NOMO-1 treated with dmso at 0.1 percent for 144 hours (cell line): Measurements from ENCODE around the gene SSBP1.
"Not testable (repeated sequence)": the region's sequence is repeated elsewhere in the genome, so short reads cannot be mapped to it uniquely, and the experiment has no call there.

Experiments used
- DNase-seq: peaks from one replicate; lab custom pipeline; 2025; ENCODE audit not compliant: unreplicated experiment; lab: John Stamatoyannopoulos, UW

The SSBP1 gene

DNA sequence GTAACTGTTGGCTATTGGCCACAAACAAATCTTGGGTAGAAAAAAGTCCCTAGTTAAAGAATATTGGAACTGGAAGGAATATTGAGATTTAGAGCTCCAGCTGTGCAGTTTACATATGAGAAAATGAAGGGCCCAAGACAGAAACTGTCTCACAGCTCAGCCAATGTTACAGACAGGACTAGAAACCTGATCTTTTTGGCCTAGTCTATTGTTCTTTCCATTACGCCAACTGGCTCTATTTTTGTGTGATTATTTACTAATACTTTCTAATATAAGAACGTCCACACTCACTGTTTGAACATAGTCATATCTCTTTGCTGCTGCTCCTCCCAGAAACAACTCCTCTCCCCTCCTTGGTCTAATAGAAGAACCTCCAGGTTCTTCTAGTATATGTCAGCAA, 28.8 kb upstream of the SSBP1 start:
- no peak for DNase-seq

GRCh38 chr7:141709749-141710148, 28.4 kb upstream of the SSBP1 start:
- no peak for DNase-seq

DNA sequence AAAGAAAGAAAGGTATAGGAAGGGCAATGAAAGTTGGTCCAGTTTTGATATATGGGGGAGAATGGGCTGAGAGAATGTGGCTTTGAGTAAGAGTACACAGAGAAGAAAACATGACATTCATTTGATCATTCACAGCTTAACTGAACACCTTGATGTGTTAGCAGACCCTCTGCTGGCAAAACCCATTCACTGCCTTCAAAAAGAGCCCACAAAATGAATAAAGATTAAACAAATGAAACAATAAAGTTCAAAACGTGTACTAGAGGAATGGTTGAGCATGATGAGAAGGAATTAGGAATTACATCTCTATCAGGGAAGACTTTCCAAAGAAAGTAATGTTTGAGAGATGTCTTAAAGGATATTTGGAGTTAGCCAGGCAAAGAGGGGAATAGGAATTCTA, 27.9 kb upstream of the SSBP1 start:
- DNase-seq: no peak

DNA sequence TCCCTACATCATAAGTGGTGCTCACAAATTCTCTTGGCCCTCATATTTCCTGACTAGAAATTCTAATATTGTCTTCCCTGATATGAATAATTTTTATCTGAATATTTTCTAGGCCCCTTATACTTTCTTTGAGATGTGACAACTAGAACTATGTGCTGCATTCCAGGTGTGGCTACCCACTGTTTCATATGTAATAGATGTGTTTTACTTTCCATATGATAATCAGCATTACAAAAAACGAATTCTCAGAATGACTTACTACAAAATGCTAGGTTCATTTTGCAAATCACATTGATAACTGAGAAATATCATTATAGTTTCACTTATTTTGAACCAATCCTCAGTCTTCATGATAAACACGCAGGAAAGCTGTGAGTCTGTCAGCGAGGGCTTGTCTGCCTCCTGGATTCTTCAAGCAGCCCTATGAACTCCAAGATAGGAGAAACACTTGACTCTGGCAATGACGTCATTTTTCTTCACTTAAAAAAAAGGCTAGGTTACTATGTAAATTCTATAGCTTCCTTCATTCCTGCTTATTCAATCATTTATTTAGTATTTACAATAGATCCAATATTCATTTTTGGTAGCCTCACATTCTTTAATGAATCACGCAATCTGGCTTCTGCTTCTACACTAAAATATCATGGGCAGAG, 25.4 kb upstream of the SSBP1 start:
- DNase-seq: no peak

DNA sequence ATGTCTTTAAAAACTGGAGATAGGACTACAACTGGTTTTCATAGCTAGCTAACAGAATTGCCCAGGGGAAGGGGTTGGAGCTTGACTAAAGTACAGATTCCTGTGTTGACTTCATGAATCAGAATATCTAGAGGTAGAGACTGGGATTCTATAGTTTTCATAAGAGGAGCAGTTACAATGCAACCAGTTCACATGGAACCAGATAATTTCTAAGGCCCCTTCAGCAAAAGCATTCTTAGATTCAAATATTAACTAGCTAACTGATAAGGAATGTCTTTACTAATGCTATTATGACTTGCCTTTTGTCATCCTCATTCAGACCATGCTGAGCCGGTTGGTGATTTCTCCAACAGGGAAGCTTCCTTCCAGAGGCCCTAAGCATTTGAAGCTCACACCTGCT, 24.3 kb upstream of the SSBP1 start:
- DNase-seq: no peak

DNA sequence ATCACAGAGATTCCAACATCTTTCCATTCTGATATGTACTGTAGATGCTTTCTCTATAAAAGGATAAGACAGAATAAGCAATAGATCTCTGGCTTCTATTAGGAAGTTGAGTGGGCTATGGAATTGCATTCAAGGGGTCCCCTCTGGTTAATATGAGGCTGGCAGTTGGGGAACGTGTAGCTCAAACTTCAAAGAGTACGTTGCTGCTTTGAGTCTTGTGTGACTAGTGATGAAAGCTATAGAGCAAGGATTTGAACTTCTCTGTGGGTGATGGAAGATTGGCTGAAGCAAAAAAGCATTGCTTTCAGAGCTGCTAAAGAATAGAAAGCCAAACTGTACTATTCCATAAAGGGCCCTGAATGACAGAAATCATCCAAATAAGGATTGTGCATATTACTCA, 23.6 kb upstream of the SSBP1 start:
- DNase-seq: no peak

DNA sequence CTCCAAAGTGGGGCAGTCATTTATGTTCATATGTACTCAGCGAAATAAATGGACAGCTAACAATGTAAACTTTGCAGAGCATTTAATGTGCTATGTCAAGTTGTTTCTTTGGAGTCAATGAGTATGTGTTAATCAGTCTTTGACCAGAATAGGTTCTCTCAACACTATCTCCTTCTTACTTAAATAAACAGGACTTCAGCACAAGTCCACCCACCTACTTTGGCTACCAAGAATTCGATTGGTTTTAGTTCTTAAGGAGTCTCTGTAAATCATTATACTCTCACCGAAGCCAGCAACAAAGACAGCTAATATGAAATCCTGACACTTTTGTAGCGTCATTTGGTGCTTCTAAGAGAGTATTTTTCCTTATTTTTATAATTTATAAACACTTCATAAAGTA, 23.1 kb upstream of the SSBP1 start:
- DNase-seq: no peak

DNA sequence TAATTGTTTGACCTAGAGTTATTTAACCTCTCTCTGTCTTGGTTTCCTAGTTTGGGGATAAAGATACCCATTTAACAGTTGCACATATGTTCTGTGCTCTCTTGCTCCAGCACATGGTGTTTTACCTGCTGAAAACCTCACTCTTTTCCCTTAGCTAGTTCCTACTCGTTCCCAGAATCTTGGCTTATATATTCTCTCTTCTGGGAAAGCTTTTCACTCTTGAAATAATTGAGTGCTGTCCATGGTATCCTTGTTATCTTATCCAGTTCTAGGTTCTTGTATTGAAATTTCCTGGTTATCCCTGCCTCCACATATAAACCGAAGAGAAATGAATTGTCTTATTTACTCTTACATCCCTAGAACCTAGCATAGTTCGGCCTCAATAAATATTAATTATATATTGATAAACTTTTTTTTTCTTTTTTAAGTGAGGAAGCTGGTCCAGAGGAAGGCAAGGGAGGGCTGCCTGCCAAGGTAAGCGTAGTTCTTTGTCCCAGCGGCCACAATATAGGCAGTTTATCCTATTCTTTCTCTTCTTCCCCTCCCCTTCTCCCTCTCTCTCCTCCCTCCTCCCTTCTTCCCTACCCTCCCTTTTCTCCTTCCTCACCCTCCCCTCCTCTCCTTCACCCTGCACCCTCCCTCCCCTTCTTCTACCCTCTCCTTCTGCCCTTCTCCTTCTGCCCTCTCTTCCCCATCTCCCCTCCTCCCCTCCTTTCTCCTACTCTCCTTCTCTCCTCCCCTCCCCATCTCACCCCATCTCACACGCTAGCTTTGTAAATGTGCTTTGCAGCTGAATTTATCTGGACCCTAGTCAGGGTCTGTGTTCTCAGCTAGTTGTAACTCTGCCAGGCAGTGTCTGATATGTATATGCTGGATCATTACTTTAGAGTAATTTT, 22.1 kb upstream of the SSBP1 start:
- DNase-seq: no peak

GRCh38 chr7:141717450-141717849, 20.7 kb upstream of the SSBP1 start:
- DNase-seq: no peak

DNA sequence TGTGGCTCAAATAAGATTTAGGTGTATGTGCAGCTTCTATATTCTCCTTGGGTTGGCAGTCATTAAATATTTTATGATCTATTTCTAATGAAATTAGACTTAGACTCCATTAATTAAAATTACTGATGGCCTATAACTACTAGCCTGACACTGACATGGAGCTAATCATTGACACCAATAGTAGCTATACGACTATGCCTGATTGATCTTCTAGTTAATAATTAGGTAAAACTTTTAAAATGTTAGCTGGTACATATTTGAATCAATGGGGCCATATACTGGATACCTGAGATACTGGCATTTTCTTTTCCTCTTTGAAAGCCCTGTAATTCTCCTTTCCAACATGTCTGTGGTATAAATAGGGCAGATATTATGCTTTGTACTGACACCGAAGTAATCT, 15.6 kb upstream of the SSBP1 start:
- DNase-seq: no peak

DNA sequence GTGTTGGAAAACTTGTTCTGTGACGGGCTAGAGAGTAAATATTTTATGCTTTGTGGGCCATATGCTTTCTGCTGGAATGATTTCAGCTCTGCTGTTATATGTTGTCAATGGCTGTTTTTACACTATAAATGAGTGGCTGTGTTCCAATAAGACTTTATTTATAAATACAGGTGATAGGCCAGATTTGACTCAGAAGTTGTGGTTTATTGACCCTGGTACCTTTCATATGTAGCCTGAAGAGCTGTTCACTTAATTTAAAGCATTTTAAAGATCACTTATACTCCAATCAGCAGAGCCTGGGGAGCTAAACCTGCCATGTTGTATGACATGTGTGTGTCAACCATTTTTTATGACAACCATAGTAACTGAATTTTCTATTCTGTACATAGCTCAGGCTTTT, 9.1 kb upstream of the SSBP1 start:
- no peak for DNase-seq

DNA sequence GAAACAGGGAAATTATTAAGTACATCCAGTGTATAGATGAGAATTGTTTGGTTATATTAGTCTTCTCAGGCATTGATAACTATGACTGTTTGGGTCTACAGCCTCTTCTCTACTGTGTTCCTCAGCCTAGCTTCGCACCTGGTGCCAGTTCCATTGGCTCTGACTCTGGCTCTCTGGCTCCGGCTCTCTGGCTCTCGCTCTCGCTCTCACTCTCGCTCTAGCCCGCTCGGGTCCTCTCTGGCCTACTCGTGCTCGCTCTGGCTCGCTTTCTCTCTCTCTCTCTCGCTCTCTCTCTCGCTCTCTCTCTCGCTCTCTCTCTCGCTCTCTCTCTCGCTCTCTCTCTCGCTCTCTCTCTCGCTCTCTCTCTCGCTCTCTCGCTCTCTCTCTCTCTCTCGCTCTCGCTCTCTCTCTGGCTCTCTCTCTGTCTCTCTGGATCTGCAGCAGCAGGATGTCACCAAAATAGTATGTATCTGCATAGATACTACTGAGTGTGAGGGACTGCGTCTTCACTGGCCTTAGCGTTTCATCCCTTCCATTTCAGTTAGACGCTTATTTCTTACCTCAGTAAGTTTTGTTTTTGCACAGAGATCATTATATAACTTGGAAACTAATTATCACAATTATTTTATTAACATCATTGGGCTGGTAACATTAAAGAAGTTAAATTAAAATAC, 6.5 kb upstream of the SSBP1 start:
- no peak for DNase-seq

- no peak for DNase-seq
Observed at GRCh38 chr7:141737118-141737835, 881 bp upstream of the SSBP1 start.

DNA sequence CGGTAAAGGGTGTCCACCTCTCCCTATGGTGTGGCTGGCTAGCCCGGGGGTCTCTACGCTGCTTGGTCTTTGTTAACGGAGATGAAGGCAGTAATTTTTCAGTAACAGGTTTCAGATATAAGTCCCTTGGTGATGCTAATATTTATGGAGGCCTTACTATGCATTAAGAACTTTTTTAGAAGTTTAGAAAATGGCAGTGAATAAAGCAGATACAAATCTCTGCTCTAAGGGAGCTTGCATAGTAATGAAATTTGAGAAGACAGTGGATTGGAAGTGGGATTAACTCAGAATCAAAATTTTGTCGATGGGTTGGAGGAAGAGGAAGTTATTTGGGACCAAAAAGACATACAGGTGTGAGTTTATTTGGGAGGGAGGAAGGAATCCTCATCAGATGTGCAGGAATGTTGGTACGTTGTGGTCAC, 445 bp downstream of the SSBP1 start:
- DNase-seq: no peak

DNA sequence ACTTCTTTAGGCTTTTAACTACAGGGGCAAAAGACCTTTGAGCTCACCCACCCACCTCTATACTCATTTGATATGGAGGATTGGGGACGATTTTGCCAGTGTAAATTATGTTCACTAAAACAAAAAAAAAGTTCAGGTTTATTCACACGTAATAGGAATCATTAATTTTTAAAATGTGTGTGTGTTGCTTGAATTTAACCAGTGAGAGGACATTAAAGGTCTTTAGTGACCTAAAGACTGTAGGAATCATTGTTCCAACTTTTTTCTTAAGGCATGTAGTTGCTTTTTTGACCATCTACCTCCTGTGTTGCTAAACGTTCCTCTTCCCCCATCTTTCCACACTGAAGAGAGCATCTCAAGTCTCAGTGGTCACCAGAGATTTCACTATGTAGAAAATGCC, 1.1 kb downstream of the SSBP1 start:
- no peak for DNase-seq

GRCh38 chr7:141742229-141742628, 4.1 kb downstream of the SSBP1 start:
- no peak for DNase-seq

DNA sequence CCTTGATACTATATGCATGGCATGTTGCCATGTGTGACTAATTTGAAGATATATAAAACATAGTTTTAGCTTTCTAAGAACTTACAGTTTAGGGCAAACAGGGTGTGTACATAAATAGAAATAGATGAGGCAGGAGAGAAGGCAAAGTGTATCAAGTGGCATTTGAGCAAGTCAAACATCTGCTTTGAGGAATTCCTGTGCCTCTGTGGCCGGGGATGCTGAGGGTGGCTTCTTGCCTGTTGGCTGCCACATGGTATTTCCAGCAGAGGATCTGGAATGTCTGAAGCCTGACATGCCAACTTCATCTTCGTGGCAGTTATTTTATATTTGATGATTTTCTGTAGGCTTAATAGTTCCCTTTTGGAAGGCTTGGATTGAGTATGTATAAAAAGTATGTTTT, 6.0 kb downstream of the SSBP1 start:
- DNase-seq: no peak

- DNase-seq: no peak
Observed at GRCh38 chr7:141748396-141748795, 10.2 kb downstream of the SSBP1 start.

DNA sequence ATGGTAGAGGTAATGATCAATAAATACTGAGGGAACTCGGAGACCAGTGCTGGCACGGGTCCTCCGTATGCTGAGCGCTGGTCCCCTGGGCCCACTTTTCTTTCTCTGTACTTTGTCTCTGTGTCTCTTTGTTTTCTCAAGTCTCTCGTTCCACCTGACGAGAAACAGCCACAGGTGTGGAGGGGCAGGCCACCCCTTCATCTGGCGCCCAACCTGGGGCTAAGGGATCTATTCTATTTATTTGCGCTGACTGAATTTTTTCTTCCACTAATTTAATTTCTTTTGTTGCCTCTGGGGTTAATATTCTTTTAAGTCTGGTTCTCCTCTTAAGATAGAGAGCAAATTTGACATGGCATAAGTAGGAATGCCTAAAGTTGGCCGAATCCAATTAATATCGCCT, 13.7 kb downstream of the SSBP1 start:
- not testable (repeated sequence) for DNase-seq

GRCh38 chr7:141752634-141753033, 14.5 kb downstream of the SSBP1 start:
- no peak for DNase-seq

- DNase-seq: no peak
Observed at GRCh38 chr7:141754939-141755338, 16.8 kb downstream of the SSBP1 start.
